Muscle layer of duodenum (tissue), 2 donors: ENCODE measurements around the gene ATXN7.
A peak's percentile ranks its signal among the peaks of the same experiment; 100 is the strongest.

Source experiments
- H3K27ac ChIP-seq: one replicate; pipeline ENCODE4 v1.7.0; 2013; ENCODE audit warnings: mild to moderate bottlenecking, low read length
- H3K27me3 ChIP-seq: one replicate; pipeline ENCODE4 v1.7.0; 2013; ENCODE audit warnings: low read depth, mild to moderate bottlenecking, control low read depth, low read length
- H3K36me3 ChIP-seq, 2 donors: one replicate each; pipeline ENCODE4 v1.7.0; 2013; ENCODE audit warnings: low read length in 2 of 2, control low read depth in 1 of 2, mild to moderate bottlenecking in 1 of 2; ENCODE audit not compliant: insufficient read depth in 2 of 2, control insufficient read depth in 1 of 2
- H3K4me1 ChIP-seq, 2 donors: one replicate each; pipeline ENCODE4 v1.7.0; 2013; ENCODE audit warnings: low read length in 2 of 2, mild to moderate bottlenecking in 2 of 2, control low read depth in 1 of 2, moderate library complexity in 1 of 2; ENCODE audit not compliant: insufficient read depth in 2 of 2, control insufficient read depth in 1 of 2
- H3K4me3 ChIP-seq, 2 donors: one replicate each; pipeline ENCODE4 v1.7.0; 2013; ENCODE audit warnings: low read length in 2 of 2, low read depth in 1 of 2, mild to moderate bottlenecking in 1 of 2
- H3K9me3 ChIP-seq, 2 donors: one replicate each; pipeline ENCODE4 v1.7.0; 2013; ENCODE audit warnings: low read length in 2 of 2, control low read depth in 1 of 2, mild to moderate bottlenecking in 1 of 2; ENCODE audit not compliant: control insufficient read depth in 1 of 2
- donor health status: healthy.

Gene ATXN7

GRCh38 chr3:64030741-64031140 lies 167.1 kb downstream of the ATXN7 start:
- Histone ChIP-seq H3K27ac (no peak overlapping the region), H3K9me3 (no peaks in the 10 kb centered on the region), H3K4me3 (peak overlapping the region; percentile 26 to 50), H3K36me3 (no peaks in the 10 kb centered on the region), H3K27me3 (no peaks in the 10 kb centered on the region), H3K4me1 (peaks cover 0 to 7% of the 10 kb centered on the region in 2 donors)

DNA sequence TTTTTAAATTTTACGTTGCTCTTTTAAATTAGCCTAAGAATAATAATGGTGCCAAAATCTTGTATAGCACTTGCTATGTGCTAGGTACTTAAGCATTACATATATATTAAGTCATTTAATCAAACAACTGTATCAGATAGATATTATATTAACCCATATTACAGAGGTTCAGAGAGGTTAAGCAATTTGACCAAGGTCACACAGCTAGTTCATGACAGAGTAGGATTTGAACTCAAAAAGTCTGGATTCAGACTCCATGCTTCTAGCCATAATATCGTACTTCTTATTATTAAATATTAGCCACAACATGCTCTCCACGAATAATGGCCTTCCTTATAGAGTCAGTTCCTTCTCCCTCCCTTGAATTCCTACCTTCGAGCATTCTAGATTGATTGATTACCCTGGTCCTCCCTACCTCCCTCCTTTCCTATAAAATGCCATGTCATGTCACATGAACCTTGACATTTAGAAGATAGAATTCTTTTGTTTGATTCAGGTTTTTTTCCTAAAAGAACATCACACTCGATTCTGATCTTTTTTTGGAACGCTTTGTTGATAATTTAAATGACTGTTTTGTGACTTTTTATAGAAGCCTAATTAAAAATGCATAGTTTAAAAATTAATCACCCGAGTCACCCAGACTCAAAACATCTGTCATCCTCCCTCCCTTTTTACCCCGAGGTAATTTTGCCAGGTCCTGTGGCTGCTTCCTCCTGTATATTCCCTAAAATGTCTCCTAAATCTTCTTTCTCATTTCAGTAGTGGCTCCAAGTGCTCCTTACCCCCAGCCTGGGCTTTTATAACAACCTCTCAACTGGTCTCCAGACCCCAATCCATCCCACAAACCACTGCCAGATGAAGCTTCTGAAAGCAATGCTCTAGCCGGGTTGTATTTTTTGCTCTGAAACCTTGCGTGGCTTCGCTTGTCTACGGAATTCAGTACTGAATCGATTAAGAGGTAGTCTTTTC lies 168.2 kb downstream of the ATXN7 start:
- Histone ChIP-seq H3K27ac (no peak overlapping the region), H3K36me3 (no peaks in the 10 kb centered on the region), H3K4me3 (no peak overlapping the region), H3K27me3 (no peaks in the 10 kb centered on the region), H3K4me1 (peaks cover 0 to 7% of the 10 kb centered on the region in 2 donors), H3K9me3 (no peaks in the 10 kb centered on the region)

DNA sequence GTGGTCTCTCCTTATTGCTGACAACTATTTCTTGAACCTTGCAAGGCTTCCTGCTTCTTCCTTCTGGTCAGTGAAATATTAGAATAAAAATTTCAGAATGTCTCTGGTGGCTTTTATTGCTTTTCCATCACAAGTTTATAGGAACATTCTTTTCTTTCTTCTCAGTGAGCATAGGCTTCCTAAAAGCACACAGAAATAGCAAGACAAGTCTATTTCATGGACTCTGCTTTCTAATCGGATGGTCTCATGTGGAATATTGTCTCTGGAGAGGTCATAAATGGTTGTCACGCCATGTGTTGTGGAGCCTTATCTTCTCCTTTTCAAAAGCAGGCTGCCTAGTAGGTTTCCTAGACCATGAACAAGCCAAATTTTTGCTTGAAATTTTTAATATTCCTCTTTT lies 169.4 kb downstream of the ATXN7 start:
- H3K27me3 ChIP-seq, result no peaks in the 10 kb centered on the region
- H3K27ac ChIP-seq, result no peak overlapping the region
- no peaks in the 10 kb centered on the region for H3K9me3 ChIP-seq
- H3K36me3 ChIP-seq, result no peaks in the 10 kb centered on the region
- no peak overlapping the region for H3K4me3 ChIP-seq
- H3K4me1 ChIP-seq, result peaks cover 0 to 7% of the 10 kb centered on the region in 2 donors

GRCh38 chr3:64037084-64037483 lies 173.4 kb downstream of the ATXN7 start:
- no peaks in the 10 kb centered on the region for H3K9me3 ChIP-seq
- H3K27me3 ChIP-seq, result no peaks in the 10 kb centered on the region
- no peaks in the 10 kb centered on the region for H3K4me1 ChIP-seq
- H3K36me3 ChIP-seq, result no peaks in the 10 kb centered on the region
- H3K4me3 ChIP-seq, result no peak overlapping the region
- no peak overlapping the region for H3K27ac ChIP-seq

- Histone ChIP-seq H3K36me3 (no peaks in the 10 kb centered on the region), H3K9me3 (no peaks in the 10 kb centered on the region), H3K27me3 (no peaks in the 10 kb centered on the region), H3K27ac (no peak overlapping the region), H3K4me1 (no peaks in the 10 kb centered on the region), H3K4me3 (no peak overlapping the region)
These were observed 174.6 kb downstream of the ATXN7 start for GRCh38 chr3:64038253-64038767.

- Histone ChIP-seq H3K27ac (no peak overlapping the region), H3K9me3 (no peaks in the 10 kb centered on the region), H3K27me3 (no peaks in the 10 kb centered on the region), H3K4me3 (no peak overlapping the region), H3K4me1 (no peaks in the 10 kb centered on the region), H3K36me3 (no peaks in the 10 kb centered on the region)
These were observed 175.7 kb downstream of the ATXN7 start for GRCh38 chr3:64039332-64039731.

GRCh38 chr3:64039981-64040733 lies 176.5 kb downstream of the ATXN7 start:
- Histone ChIP-seq H3K4me1 (no peaks in the 10 kb centered on the region), H3K9me3 (no peaks in the 10 kb centered on the region), H3K4me3 (no peak overlapping the region), H3K27ac (no peak overlapping the region), H3K36me3 (no peaks in the 10 kb centered on the region), H3K27me3 (no peaks in the 10 kb centered on the region)

- Histone ChIP-seq H3K27ac (no peak overlapping the region), H3K4me3 (no peak overlapping the region), H3K9me3 (no peaks in the 10 kb centered on the region), H3K27me3 (no peaks in the 10 kb centered on the region), H3K4me1 (no peaks in the 10 kb centered on the region), H3K36me3 (no peaks in the 10 kb centered on the region)
These were observed 179.3 kb downstream of the ATXN7 start for GRCh38 chr3:64042952-64043351.

GRCh38 chr3:64046592-64046991 lies 182.9 kb downstream of the ATXN7 start:
- Histone ChIP-seq H3K27me3 (no peaks in the 10 kb centered on the region), H3K9me3 (no peaks in the 10 kb centered on the region), H3K36me3 (no peaks in the 10 kb centered on the region), H3K4me1 (no peaks in the 10 kb centered on the region), H3K4me3 (no peak overlapping the region), H3K27ac (no peak overlapping the region)

GRCh38 chr3:64046996-64047594 lies 183.4 kb downstream of the ATXN7 start:
- no peak overlapping the region for H3K4me3 ChIP-seq
- H3K36me3 ChIP-seq, result no peaks in the 10 kb centered on the region
- no peaks in the 10 kb centered on the region for H3K4me1 ChIP-seq
- H3K27me3 ChIP-seq, result no peaks in the 10 kb centered on the region
- no peak overlapping the region for H3K27ac ChIP-seq
- no peaks in the 10 kb centered on the region for H3K9me3 ChIP-seq

DNA sequence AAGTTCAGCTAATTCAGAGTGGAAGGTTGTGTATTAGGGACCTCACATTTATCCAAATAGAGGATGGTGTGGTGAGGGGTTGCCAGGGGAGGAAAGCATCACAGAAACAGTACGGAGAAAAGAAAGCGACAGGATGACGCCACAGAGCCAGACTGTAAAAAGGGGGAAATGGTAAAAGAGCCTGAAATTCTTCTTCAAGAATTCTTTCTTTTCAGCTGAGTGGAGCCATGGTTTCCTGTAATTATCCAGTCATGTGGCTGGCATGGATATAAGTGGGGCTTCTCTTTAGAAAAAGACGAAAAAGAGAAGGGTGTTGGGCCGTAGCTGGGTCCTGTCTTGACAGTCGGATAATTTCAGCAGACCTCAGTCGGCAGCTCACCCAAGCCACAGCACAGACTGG lies 184.1 kb downstream of the ATXN7 start:
- no peaks in the 10 kb centered on the region for H3K36me3 ChIP-seq
- no peak overlapping the region for H3K27ac ChIP-seq
- H3K4me1 ChIP-seq, result no peaks in the 10 kb centered on the region
- H3K4me3 ChIP-seq, result no peak overlapping the region
- no peaks in the 10 kb centered on the region for H3K27me3 ChIP-seq
- no peaks in the 10 kb centered on the region for H3K9me3 ChIP-seq
